ENCODE results near the gene PRKCA. TPM values are rescaled to one million over a fixed set of nuclear protein-coding genes. Genes with fewer than 3 reads are reported as not detected.

The PRKCA gene
- total RNA-seq = 2.9 and 7.1 TPM in 2 replicates

GRCh38 chr17:66301864-66302741, at the start of gene PRKCA:
Gene PRKCA, plus strand, starts transcription at chr17:66302613.

DNA sequence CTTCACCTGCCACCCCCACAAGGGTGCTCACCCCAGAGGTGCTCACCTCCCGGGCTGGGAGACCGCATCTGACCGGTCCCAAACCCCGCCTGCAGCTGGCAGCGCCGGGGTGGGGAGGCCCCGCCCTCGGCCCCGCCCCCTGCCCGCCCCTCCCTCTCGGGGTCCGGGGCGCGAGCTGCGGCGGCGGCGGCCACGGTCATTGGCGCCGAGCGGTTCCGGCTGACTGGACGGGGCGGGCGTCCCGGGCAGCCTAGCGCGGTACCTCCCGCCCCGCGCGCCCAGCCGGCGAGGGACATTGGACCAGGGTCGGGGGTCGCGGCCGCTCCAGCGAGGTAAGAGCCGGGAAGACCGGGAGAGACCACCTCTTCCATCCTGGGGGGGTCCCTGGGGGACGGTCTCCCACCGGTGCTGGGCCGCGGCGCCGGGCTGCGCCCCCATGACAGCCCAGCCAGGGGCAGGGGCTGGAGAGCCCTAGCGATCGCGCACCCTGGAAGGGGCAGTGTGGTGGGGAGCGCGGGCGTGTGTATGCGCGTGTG, 532.6 kb downstream of the PRKCA start, which contains the start of gene CACNG5:
TSS of gene CACNG5 (plus strand) at position 199 of the 536 bp plus-strand sequence. CDS start 42,216 bp downstream, outside the sequence.

Other genes starting within 250 kb of the PRKCA start
- gene CEP112, start 110.5 kb upstream of the PRKCA start, total RNA-seq = 12.3 and 16.0 TPM in 2 replicates
- gene APOH, start 73.2 kb upstream of the PRKCA start, total RNA-seq = not detected in 2 replicates

Measured in bladder microvascular endothelial cell (primary cell).